ENCODE measurements around the gene BMAL2. TPM values are rescaled to one million over a fixed set of nuclear protein-coding genes. Genes with fewer than 3 reads are reported as not detected.

BMAL2 gene
- total RNA-seq (1 to 10 TPM in 3 of 4 donors, under 1 TPM in 1; 0.85 to 2.9 (median 2.3) TPM), polyA plus RNA-seq (0.36 TPM)
- long read RNA-seq, donor 1, partial matches to known transcripts, result 0 of 3 reads
- long read RNA-seq, donor 1, other reads (novel, unspliced or antisense), result 1 of 3 reads
- long read RNA-seq, donor 2, result 0 reads
- long read RNA-seq, donor 3, result 0 reads
- long read RNA-seq, donor 4, result 0 reads

- peak; percentile 70 to 79 for ATAC-seq
- intact Hi-C loops (cut with DNase I), result no loop called here
Measured at GRCh38 chr12:27332714-27333402, at the start of gene BMAL2. Gene BMAL2, plus strand, starts transcription at chr12:27332836. Its CDS starts 237 bp downstream, at chr12:27333073.

GRCh38 chr12:27284021-27284420 is 48.6 kb upstream of the BMAL2 start:
- no peak for DNase-seq
- no peak overlapping the region for H3K27ac ChIP-seq (ENCODE audit: low read length)
- 60% methylated on average over 3 of the region's 3 CpGs for WGBS
- H3K4me1 ChIP-seq (ENCODE audit: control insufficient read depth, insufficient read depth, low read length), result peaks cover 6% of the 10 kb centered on the region
- ATAC-seq, result peak; percentile 25 to 44
- no peak overlapping the region for H3K4me3 ChIP-seq (ENCODE audit: low read length)
- H3K27me3 ChIP-seq (ENCODE audit: control insufficient read depth, insufficient read depth), result no peaks in the 10 kb centered on the region
- H3K9me3 ChIP-seq (ENCODE audit: control insufficient read depth, low read length), result no peaks in the 10 kb centered on the region
- intact Hi-C loops (cut with DNase I), result no loop called here

More at GRCh38 chr12:27332714-27333402, at the start of gene BMAL2:
- WGBS, result 1% methylated on average over 95 of the region's 96 CpGs
- no peak within 1 kb of the TSS for H3K27ac ChIP-seq (ENCODE audit: low read length)
- peak within 1 kb of the TSS; percentile 85 for H3K4me3 ChIP-seq (ENCODE audit: low read length)
- no peaks in the 10 kb centered on the region for H3K4me1 ChIP-seq (ENCODE audit: control insufficient read depth, insufficient read depth, low read length)
- DNase-seq, result peak; percentile 55 to 78 (median 72)
- no peaks in the 10 kb centered on the region for H3K27me3 ChIP-seq (ENCODE audit: control insufficient read depth, insufficient read depth)
- H3K9me3 ChIP-seq (ENCODE audit: control insufficient read depth, low read length), result no peaks in the 10 kb centered on the region

- 23% methylated on average over 2 of the region's 2 CpGs for WGBS
- Histone ChIP-seq H3K27ac (ENCODE audit: low read length) (no peak overlapping the region), H3K4me1 (ENCODE audit: control insufficient read depth, insufficient read depth, low read length) (peaks cover 6% of the 10 kb centered on the region), H3K27me3 (ENCODE audit: control insufficient read depth, insufficient read depth) (no peaks in the 10 kb centered on the region), H3K4me3 (ENCODE audit: low read length) (no peak overlapping the region), H3K9me3 (ENCODE audit: control insufficient read depth, low read length) (no peaks in the 10 kb centered on the region)
- peak; percentile 58 to 80 for ATAC-seq
- intact Hi-C loops (cut with DNase I), result no loop called here
- DNase-seq, result no peak
Measured at GRCh38 chr12:27284751-27285150, 47.9 kb upstream of the BMAL2 start.

- ATAC-seq, result peak in 1 of 2 donors; percentile 61
- H3K27me3 ChIP-seq (ENCODE audit: control insufficient read depth, insufficient read depth), result no peaks in the 10 kb centered on the region
- H3K9me3 ChIP-seq (ENCODE audit: control insufficient read depth, low read length), result no peaks in the 10 kb centered on the region
- DNase-seq, result no peak
- WGBS, result 63% methylated on average over 1 of the region's 1 CpG
- no peak overlapping the region for H3K4me3 ChIP-seq (ENCODE audit: low read length)
- peaks cover 4% of the 10 kb centered on the region for H3K4me1 ChIP-seq (ENCODE audit: control insufficient read depth, insufficient read depth, low read length)
- peak overlapping the region; percentile 53 for H3K27ac ChIP-seq (ENCODE audit: low read length)
- intact Hi-C loops (cut with DNase I), result no loop called here
Measured at GRCh38 chr12:27285403-27285802, 47.2 kb upstream of the BMAL2 start.

DNA sequence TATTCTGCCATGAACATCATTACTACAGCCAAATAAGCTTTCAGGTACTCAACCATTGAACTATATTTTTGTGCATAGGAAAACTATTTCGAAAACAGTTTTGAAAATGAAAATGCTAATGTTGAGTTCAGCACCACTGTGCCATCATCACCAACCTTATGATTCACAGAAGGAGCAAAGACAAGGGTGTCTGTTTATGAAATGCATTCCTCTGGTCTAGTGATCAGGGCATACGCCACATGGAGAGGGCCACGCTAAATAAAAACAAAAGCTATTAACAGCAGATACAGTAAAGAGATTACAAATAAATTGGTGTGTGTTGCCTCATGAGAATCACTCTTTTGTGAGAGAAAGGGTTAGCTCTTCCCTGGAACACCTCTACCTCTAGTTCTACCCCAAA is 43.2 kb upstream of the BMAL2 start:
- H3K27ac ChIP-seq (ENCODE audit: low read length), result no peak overlapping the region
- peaks cover 5% of the 10 kb centered on the region for H3K4me1 ChIP-seq (ENCODE audit: control insufficient read depth, insufficient read depth, low read length)
- no peaks in the 10 kb centered on the region for H3K9me3 ChIP-seq (ENCODE audit: control insufficient read depth, low read length)
- intact Hi-C loops (cut with DNase I), result no loop called here
- H3K4me3 ChIP-seq (ENCODE audit: low read length), result no peak overlapping the region
- no peaks in the 10 kb centered on the region for H3K27me3 ChIP-seq (ENCODE audit: control insufficient read depth, insufficient read depth)
- 82% methylated on average over 3 of the region's 3 CpGs for WGBS
- DNase-seq, result no peak
- no peak for ATAC-seq

- no peak for DNase-seq
- Histone ChIP-seq H3K9me3 (ENCODE audit: control insufficient read depth, low read length) (no peaks in the 10 kb centered on the region), H3K27ac (ENCODE audit: low read length) (peak overlapping the region; percentile 1), H3K4me3 (ENCODE audit: low read length) (no peak overlapping the region), H3K4me1 (ENCODE audit: control insufficient read depth, insufficient read depth, low read length) (peaks cover 5% of the 10 kb centered on the region), H3K27me3 (ENCODE audit: control insufficient read depth, insufficient read depth) (no peaks in the 10 kb centered on the region)
- peak in 1 of 2 donors; percentile 30 for ATAC-seq
- intact Hi-C loops (cut with DNase I), result loop anchor here in 3 of 4 donors (10.0 kb wide), 2 partner anchors 46 to 146 kb away; partner anchors contain the start of gene STK38L (in 1 of the 3)
- WGBS, result 41% methylated on average over 4 of the region's 4 CpGs
Measured at GRCh38 chr12:27290501-27291168, 42.0 kb upstream of the BMAL2 start.

DNA sequence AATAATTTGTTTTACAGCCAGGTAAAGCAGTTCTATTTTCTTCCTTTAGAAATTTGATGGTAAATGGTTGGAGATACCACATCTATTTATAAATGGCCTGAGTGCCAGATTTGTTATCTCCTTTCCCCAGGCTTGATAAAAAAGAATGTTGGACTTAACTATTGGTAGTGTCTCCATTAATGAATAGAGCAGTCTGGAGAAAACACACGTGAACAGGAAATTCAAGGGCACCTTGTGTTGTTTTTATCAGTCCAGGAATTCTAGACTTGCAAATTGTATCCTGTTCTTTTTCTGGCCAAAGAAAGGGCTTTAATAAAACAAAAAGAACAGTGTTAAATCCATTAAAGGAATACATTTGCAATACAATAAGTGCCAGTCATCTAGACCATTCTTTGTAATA is 40.8 kb upstream of the BMAL2 start:
- Histone ChIP-seq H3K27ac (ENCODE audit: low read length) (no peak overlapping the region), H3K27me3 (ENCODE audit: control insufficient read depth, insufficient read depth) (no peaks in the 10 kb centered on the region), H3K9me3 (ENCODE audit: control insufficient read depth, low read length) (no peaks in the 10 kb centered on the region), H3K4me3 (ENCODE audit: low read length) (no peak overlapping the region), H3K4me1 (ENCODE audit: control insufficient read depth, insufficient read depth, low read length) (peaks cover 9% of the 10 kb centered on the region)
- intact Hi-C loops (cut with DNase I), result loop anchor here in 3 of 4 donors (10.0 kb wide), 2 partner anchors 47 to 147 kb away; partner anchors contain the start of gene STK38L (in 1 of the 3)
- ATAC-seq, result peak; percentile 29 to 74
- 17% methylated on average over 1 of the region's 1 CpG for WGBS
- DNase-seq, result no peak

- peak overlapping the region; percentile 42 for H3K27ac ChIP-seq (ENCODE audit: low read length)
- peaks cover 10% of the 10 kb centered on the region for H3K4me1 ChIP-seq (ENCODE audit: control insufficient read depth, insufficient read depth, low read length)
Measured at GRCh38 chr12:27292718-27293117, 39.9 kb upstream of the BMAL2 start.

DNA sequence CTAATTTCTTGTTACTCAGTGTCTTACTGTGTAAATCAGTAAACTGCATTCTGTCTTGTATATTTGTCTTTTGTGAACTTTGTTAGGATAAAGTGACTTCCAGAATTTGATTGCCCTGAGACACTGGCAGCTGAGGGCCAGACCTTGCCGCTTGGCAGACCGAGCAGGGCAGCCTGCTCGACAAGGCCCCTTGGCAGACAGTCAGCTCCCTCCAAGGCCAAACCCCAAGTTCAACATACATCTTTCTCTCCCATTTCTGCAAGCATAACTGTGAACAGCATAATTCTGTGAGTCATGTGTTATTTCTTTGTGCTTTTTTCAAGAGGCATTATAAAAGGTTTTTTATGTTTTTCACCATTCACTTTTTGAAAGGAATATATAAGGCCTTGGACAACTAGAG is 39.2 kb upstream of the BMAL2 start:
- Histone ChIP-seq H3K9me3 (ENCODE audit: control insufficient read depth, low read length) (no peaks in the 10 kb centered on the region), H3K4me1 (ENCODE audit: control insufficient read depth, insufficient read depth, low read length) (peaks cover 10% of the 10 kb centered on the region), H3K27me3 (ENCODE audit: control insufficient read depth, insufficient read depth) (no peaks in the 10 kb centered on the region), H3K4me3 (ENCODE audit: low read length) (no peak overlapping the region), H3K27ac (ENCODE audit: low read length) (no peak overlapping the region)
- ATAC-seq (no peak), DNase-seq (peak in 1 of 3 donors; percentile 49)
- 44% methylated on average over 3 of the region's 3 CpGs for WGBS
- intact Hi-C loops (cut with DNase I), result loop anchor here in 3 of 4 donors (10.0 kb wide), 2 partner anchors 49 to 149 kb away; partner anchors contain the start of gene STK38L (in 1 of the 3)

More at GRCh38 chr12:27292718-27293117, 39.9 kb upstream of the BMAL2 start:
- no peaks in the 10 kb centered on the region for H3K9me3 ChIP-seq (ENCODE audit: control insufficient read depth, low read length)
- DNase-seq, result no peak
- intact Hi-C loops (cut with DNase I), result loop anchor here in 3 of 4 donors (10.0 kb wide), 2 partner anchors 48 to 148 kb away; partner anchors contain the start of gene STK38L (in 1 of the 3)
- H3K27me3 ChIP-seq (ENCODE audit: control insufficient read depth, insufficient read depth), result no peaks in the 10 kb centered on the region
- no peak for ATAC-seq
- H3K4me3 ChIP-seq (ENCODE audit: low read length), result no peak overlapping the region
- 87% methylated on average over 2 of the region's 2 CpGs for WGBS

DNA sequence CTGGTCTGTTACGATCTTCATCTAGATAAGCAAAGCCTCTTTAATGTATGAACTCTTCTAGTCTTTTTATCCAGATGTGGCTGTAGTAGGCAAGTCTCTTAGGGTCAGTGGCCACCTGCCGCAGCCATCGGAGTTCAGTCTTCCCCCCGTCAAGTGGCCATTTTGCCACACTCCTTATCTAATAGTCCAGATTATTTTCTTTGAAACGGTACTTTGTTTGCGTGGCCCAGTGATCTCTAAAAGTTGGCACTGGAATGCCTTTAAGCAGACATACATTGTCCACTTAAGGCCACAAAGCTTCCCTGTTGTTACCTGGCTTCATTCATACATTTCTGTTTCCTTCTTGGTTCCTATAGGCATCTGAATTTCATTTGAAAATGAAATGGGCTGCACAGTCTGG is 36.0 kb upstream of the BMAL2 start:
- ATAC-seq, result no peak
- peaks cover 8% of the 10 kb centered on the region for H3K4me1 ChIP-seq (ENCODE audit: control insufficient read depth, insufficient read depth, low read length)
- intact Hi-C loops (cut with DNase I), result loop anchor here in 3 of 4 donors (5.0 to 10.0 kb wide), 3 partner anchors 49 to 152 kb away; partner anchors contain the start of gene STK38L (in 1 of the 3)
- no peaks in the 10 kb centered on the region for H3K9me3 ChIP-seq (ENCODE audit: control insufficient read depth, low read length)
- WGBS, result 72% methylated on average over 6 of the region's 6 CpGs
- no peak for DNase-seq
- H3K4me3 ChIP-seq (ENCODE audit: low read length), result no peak overlapping the region
- H3K27me3 ChIP-seq (ENCODE audit: control insufficient read depth, insufficient read depth), result no peaks in the 10 kb centered on the region
- peak overlapping the region; percentile 37 for H3K27ac ChIP-seq (ENCODE audit: low read length)
